Measurements from ENCODE around the gene C15orf40. TPM values are rescaled to one million over a fixed set of nuclear protein-coding genes. Genes with fewer than 3 reads are reported as not detected.
"Not testable (repeated sequence)": the region's sequence is repeated elsewhere in the genome, so short reads cannot be mapped to it uniquely, and the experiment has no call there.

The C15orf40 gene
- total RNA-seq, 2 experiments from 2014 or later, result 7.4 to 11.0 TPM

DNA sequence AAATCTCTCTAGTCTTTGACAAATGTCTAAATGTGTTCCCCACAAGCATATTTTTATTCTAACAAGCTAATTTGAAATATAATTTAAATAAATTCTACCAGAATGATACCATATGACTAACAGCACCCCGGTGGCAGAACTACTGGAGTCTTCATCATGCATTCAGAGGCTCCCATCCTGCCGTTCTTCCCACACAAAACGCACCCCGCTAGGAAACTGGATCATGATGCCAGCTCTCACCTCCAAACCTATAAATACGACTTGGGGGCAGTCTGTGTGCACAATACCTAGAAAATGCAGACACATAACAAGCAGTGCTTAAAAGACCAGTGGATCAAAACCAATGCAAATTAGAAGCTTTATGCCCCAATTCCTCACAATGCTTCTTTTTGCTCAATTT lies 67.4 kb downstream of the C15orf40 start:
- ATAC-seq (ENCODE audit: poor library complexity) (no peak), DNase-seq (no peak)
- intact Hi-C loops (cut with DNase I, micrococcal nuclease), result no loop called here
- Mint-ChIP-seq H3K4me3 (no peak overlapping the region), H3K9me3 (no peaks in the 10 kb centered on the region), H3K27ac (no peak overlapping the region), H3K4me1 (ENCODE audit: low read depth) (no peaks in the 10 kb centered on the region), H3K36me3 (ENCODE audit: low read depth) (no peaks in the 10 kb centered on the region), H3K27me3 (peaks cover 19% of the 10 kb centered on the region)
- H3K4me1 ChIP-seq (ENCODE audit: insufficient read depth, low read length), result no peaks in the 10 kb centered on the region
- H3K27me3 ChIP-seq (ENCODE audit: control insufficient read depth in 1 of 2, insufficient read depth in 2 of 2, low read length in 2 of 2), result peaks cover 0 to 6% of the 10 kb centered on the region in 2 experiments
- CTCF ChIA-PET, result interaction anchor here (0.7 kb wide), 1 partner anchor 27 kb away, joined by 3 read pairs; no protein-coding TSS in a partner anchor
- no peaks in the 10 kb centered on the region for H3K9me3 ChIP-seq (ENCODE audit: control insufficient read depth in 1 of 2, insufficient read depth in 1 of 2, low read length in 2 of 2)
- POLR2A ChIA-PET, result no interaction called here
- H3K36me3 ChIP-seq (ENCODE audit: insufficient read depth, low read length), result no peaks in the 10 kb centered on the region
- H3K4me3 ChIP-seq (ENCODE audit: low read length), result no peak overlapping the region
- TF ChIP-seq, protein P1, sequence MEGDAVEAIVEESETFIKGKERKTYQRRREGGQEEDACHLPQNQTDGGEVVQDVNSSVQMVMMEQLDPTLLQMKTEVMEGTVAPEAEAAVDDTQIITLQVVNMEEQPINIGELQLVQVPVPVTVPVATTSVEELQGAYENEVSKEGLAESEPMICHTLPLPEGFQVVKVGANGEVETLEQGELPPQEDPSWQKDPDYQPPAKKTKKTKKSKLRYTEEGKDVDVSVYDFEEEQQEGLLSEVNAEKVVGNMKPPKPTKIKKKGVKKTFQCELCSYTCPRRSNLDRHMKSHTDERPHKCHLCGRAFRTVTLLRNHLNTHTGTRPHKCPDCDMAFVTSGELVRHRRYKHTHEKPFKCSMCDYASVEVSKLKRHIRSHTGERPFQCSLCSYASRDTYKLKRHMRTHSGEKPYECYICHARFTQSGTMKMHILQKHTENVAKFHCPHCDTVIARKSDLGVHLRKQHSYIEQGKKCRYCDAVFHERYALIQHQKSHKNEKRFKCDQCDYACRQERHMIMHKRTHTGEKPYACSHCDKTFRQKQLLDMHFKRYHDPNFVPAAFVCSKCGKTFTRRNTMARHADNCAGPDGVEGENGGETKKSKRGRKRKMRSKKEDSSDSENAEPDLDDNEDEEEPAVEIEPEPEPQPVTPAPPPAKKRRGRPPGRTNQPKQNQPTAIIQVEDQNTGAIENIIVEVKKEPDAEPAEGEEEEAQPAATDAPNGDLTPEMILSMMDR (IDR thresholded peaks at IDR 0.05), result no peak
- no peak overlapping the region for H3K27ac ChIP-seq (ENCODE audit: low read depth in 1 of 2, low read length in 2 of 2)

DNA sequence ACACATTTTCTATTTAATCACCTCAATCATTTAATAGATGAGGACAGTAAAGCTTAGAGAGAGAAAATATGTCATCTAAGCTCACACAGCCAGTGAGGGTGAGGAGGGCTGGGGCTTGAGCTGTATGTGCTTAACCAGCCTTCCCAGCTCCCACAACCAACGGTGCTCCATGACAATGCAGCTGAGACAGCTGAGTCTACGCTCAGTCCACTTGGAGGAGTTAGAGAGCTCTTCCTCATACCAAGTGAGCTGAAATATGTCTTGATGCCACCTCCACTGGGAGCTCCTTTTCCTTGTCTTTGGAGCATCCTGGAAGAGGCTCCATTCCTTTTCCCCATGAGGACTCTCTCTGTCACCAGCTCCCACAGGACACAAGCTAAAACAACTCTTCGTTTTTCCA lies 68.3 kb downstream of the C15orf40 start:
- peaks cover 28% of the 10 kb centered on the region for H3K27me3 Mint-ChIP-seq
- H3K4me3 Mint-ChIP-seq, result no peak overlapping the region

DNA sequence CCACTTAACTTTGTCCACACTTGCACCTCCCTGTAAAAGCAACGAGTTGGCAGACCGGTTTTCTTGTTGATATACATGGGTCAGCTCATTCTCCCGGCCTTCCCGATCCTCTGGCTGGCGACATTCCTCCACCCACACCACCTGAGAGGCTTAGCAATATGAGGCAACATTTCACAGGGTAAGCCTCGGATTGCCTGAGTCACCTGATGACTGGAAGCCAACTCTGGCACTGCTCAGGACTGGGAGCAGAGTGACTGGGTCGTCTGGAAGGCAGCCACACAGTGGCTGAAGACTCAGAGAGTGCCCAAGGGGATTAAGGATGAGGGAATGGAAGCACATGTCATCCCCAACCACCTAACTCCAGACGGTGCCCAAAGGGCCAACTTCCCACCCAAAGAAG lies 68.7 kb downstream of the C15orf40 start:
- Mint-ChIP-seq H3K27me3 (peaks cover 28% of the 10 kb centered on the region), H3K4me3 (no peak overlapping the region), H3K4me1 (ENCODE audit: low read depth) (no peaks in the 10 kb centered on the region), H3K9me3 (no peaks in the 10 kb centered on the region), H3K36me3 (ENCODE audit: low read depth) (no peaks in the 10 kb centered on the region), H3K27ac (no peak overlapping the region)
- no peak overlapping the region for H3K27ac ChIP-seq (ENCODE audit: low read depth in 1 of 2, low read length in 2 of 2)
- H3K27me3 ChIP-seq (ENCODE audit: control insufficient read depth in 1 of 2, insufficient read depth in 2 of 2, low read length in 2 of 2), result no peaks in the 10 kb centered on the region
- no peaks in the 10 kb centered on the region for H3K36me3 ChIP-seq (ENCODE audit: insufficient read depth, low read length)
- CTCF ChIA-PET, result no interaction called here
- H3K4me3 ChIP-seq (ENCODE audit: low read length), result no peak overlapping the region
- POLR2A ChIA-PET, result no interaction called here
- ATAC-seq (ENCODE audit: poor library complexity) (no peak), DNase-seq (no peak)
- H3K9me3 ChIP-seq (ENCODE audit: control insufficient read depth in 1 of 2, insufficient read depth in 1 of 2, low read length in 2 of 2), result no peaks in the 10 kb centered on the region
- no peaks in the 10 kb centered on the region for H3K4me1 ChIP-seq (ENCODE audit: insufficient read depth, low read length)
- intact Hi-C loops (cut with DNase I, micrococcal nuclease), result no loop called here
- TF ChIP-seq, protein P1 (IDR thresholded peaks at IDR 0.05), result no peak

More for the DNA sequence above, 68.3 kb downstream of the C15orf40 start:
- intact Hi-C loops (cut with DNase I, micrococcal nuclease), result no loop called here
- Mint-ChIP-seq H3K36me3 (ENCODE audit: low read depth) (no peaks in the 10 kb centered on the region), H3K9me3 (no peaks in the 10 kb centered on the region), H3K27ac (no peak overlapping the region), H3K4me1 (ENCODE audit: low read depth) (no peaks in the 10 kb centered on the region)
- Histone ChIP-seq H3K4me3 (ENCODE audit: low read length) (no peak overlapping the region), H3K4me1 (ENCODE audit: insufficient read depth, low read length) (no peaks in the 10 kb centered on the region), H3K27me3 (ENCODE audit: control insufficient read depth in 1 of 2, insufficient read depth in 2 of 2, low read length in 2 of 2) (no peaks in the 10 kb centered on the region), H3K9me3 (ENCODE audit: control insufficient read depth in 1 of 2, insufficient read depth in 1 of 2, low read length in 2 of 2) (no peaks in the 10 kb centered on the region), H3K27ac (ENCODE audit: low read depth in 1 of 2, low read length in 2 of 2) (no peak overlapping the region), H3K36me3 (ENCODE audit: insufficient read depth, low read length) (no peaks in the 10 kb centered on the region)
- POLR2A ChIA-PET, result no interaction called here
- no peak for ATAC-seq (ENCODE audit: poor library complexity)
- CTCF ChIA-PET, result no interaction called here
- DNase-seq, result no peak
- TF ChIP-seq, protein P1 (IDR thresholded peaks at IDR 0.05), result no peak

DNA sequence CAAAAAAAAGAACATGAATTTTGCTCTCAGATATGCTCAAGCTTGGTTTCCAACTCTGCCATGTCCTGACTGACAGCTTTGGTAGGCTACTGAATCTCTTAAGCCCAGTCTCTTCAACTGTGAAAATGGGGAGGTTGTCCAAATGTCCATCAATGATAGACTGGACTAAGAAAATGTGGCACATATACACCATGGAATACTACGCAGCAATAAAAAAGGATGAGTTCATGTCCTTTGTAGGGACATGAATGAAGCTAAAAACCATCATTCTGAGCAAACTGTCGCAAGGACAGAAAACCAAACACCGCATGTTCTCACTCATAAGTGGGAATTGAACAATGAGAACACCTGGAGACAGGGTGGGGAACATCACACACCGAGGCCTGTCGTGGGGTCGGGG lies 71.8 kb downstream of the C15orf40 start:
- not testable (repeated sequence) for ATAC-seq (ENCODE audit: poor library complexity); H3K4me1 Mint-ChIP-seq (ENCODE audit: low read depth)

More for the DNA sequence above, 71.8 kb downstream of the C15orf40 start:
- H3K27me3 ChIP-seq (ENCODE audit: control insufficient read depth in 1 of 2, insufficient read depth in 2 of 2, low read length in 2 of 2); POLR2A ChIA-PET; H3K27ac ChIP-seq (ENCODE audit: low read depth in 1 of 2, low read length in 2 of 2); intact Hi-C loops (cut with DNase I, micrococcal nuclease); H3K9me3 ChIP-seq (ENCODE audit: control insufficient read depth in 1 of 2, insufficient read depth in 1 of 2, low read length in 2 of 2); H3K27ac Mint-ChIP-seq; H3K4me1 ChIP-seq (ENCODE audit: insufficient read depth, low read length); H3K36me3 ChIP-seq (ENCODE audit: insufficient read depth, low read length); H3K4me3 Mint-ChIP-seq; H3K4me3 ChIP-seq (ENCODE audit: low read length); H3K36me3 Mint-ChIP-seq (ENCODE audit: low read depth); H3K9me3 Mint-ChIP-seq; DNase-seq; CTCF ChIA-PET: not testable (repeated sequence)
- peaks cover 21% of the 10 kb centered on the region for H3K27me3 Mint-ChIP-seq

Measured in CD4-positive, alpha-beta T cell (primary cell).